HG02938 (cell line): ENCODE data around the gene FAM83D.
"Not testable (repeated sequence)": the region's sequence is repeated elsewhere in the genome, so short reads cannot be mapped to it uniquely, and the experiment has no call there.

Source experiments
- ATAC-seq: cut with Tn5 transposase; IDR thresholded peaks from one replicate; pipeline ENCODE4 v1.9.1; 2021; ENCODE audit warnings: mild to moderate bottlenecking, moderate library complexity; ENCODE audit not compliant: unreplicated experiment

The FAM83D gene

DNA sequence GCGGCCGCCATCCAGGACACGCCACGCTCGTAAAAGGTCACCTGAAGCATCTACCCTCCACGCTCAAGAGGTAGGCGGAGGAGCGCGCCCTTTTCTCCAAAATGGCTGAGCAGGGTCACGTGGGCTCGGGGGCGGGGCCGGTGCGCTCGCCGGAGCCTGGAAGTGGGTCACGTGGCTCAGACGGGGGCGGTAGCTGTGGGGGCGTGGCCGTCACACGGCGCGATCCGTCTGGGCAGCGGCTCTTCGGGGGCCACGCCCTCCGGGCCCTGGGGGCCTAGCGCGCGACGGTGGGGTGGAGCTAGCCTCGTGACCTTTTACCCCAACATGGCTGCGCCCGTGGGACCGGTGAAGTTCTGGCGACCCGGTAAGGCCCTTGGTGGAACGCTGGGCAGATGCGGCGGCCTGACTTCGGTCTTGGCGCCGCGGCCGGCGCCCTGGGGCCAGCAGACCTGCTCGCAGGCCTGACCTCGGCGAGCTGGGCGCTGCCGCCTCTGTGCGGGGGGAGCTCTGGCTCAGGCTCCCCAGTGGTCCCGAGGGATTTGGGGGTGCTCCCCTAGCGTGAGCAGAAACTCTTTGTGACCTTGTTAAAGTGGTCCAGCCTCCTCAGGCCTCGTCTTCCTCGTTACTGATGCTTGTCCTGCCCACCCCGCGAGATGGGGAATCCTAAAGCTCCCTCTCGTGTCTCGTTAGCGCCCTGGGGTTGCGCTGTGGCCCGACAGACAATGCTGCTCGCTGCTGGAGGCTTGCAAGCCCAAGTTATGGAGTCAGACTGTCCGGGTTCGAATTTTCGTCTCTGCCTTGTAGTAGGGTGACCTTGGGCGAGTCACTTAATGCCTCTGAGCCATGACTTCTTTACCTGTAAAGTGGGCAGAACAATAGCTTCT is 36.1 kb downstream of the FAM83D start, which contains the start of gene DHX35:
DHX35 (plus strand) TSS at position 301 of the 884 bp plus-strand sequence; CDS start at position 325, 24 bp downstream.
- ATAC-seq: peak; percentile 90

DNA sequence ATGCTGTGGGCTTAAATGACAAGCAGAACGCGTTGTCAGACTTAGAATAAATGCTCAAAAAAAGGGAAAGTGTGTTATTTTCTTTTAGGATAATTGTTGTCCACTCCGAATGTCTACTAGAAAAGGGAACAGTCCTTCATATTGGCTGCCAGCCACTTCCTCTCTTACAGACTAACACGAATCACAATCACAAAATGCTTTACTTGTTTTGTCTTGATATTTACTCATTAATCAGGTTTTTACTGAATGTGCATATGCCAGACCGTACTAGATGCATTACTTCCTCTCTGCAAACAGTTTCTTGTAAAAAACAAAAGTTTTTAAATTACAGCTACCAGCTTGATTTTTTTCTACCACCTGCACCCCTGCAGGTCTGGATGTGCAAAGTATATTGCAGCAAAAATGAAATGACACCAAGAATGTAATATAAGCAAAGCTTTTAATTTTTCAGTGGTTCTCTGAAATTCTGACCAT is 36.7 kb downstream of the FAM83D start:
- no peak for ATAC-seq

DNA sequence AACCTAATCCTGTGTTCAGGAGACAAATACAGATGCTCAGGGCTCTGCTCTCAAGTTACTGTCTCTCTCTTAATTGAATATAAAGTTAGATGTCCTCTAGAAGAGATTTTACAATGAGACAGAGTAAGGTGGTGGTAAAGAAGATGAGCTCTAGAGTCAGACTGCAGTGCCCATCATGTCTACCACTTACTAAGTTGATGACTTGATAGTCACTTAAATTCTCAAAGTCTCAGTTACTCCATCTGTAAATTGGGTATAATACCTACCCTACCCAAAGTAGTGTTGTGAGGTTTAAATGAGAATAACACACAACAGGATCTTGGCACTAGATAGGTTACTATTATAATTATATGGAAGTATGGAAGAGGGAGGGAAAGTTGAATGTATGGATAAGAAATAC is 37.5 kb downstream of the FAM83D start:
- ATAC-seq: no peak

DNA sequence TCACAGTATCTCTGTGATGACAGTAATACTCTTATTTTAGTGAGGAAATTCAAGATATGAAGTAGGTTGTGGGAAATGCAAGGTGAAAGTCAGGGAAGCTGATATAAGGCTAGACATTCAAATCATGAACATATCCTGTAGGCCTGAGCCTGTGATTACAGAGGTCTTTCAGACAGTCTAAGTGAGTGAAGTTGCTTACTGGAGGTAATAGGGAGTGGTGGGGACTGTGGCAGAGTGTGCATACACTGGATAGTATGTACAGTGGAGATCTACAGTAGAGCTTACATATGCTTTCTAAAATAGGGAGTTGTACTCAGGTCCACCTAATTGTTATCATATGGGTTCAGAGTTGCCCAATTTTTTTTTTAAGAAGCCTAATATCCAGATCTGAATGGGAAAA is 39.0 kb downstream of the FAM83D start:
- no peak for ATAC-seq

DNA sequence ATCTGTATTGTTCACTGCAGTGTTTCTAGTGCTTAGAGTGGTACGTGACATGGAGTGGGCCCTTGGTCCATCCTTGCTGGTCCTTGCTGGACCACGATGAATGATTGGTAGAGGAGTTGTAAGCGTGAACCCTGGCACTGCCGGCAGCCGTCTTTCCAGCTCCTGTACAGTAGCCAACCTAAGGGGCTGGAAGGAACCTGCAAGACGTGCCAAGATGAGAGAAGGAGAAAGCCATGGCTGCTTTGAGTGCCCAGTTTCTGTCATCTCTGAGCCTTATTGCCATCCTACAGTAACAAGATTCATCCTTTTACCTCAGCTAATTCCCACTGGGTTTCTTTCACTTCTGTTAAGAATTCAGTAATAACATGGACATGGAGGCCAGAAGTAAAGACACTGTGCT is 41.9 kb downstream of the FAM83D start:
- no peak for ATAC-seq

DNA sequence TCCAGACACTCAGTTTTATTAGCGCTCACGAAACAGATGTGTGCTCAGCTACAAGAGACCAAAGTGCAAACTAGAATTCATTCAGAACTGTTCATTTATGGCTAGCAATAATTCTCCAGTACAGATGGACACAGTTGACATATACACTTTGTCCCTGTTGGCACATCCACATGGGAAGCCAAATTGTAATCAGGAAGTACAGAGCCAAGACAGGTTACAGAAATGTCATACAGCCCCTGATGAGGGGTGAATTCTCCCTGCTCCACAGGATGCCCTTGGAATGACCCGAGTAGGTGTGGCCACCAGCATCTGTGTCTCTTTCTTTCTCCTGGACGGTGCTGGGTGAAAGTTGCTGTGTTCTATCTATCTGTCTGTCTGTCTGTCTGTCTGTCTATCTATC is 43.5 kb downstream of the FAM83D start:
- no peak for ATAC-seq

DNA sequence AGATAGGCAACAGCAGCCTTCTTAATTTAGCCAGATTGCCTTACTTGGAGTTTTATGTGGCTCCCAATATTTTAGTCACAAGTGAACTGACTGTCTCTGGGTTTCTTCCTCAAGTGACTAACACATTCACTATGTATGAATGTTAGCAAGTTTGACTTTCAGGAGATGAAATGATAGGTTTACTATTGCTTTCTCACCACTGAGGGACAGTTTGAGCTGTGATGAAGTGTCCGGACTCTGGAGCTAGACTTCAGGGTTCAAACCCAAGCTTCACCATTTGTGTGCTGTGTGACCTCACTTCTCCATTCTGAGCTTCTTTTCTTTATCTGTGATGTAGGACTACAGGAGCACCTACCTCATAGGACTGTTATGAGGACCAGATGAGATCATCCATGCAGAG is 44.1 kb downstream of the FAM83D start:
- ATAC-seq: no peak

DNA sequence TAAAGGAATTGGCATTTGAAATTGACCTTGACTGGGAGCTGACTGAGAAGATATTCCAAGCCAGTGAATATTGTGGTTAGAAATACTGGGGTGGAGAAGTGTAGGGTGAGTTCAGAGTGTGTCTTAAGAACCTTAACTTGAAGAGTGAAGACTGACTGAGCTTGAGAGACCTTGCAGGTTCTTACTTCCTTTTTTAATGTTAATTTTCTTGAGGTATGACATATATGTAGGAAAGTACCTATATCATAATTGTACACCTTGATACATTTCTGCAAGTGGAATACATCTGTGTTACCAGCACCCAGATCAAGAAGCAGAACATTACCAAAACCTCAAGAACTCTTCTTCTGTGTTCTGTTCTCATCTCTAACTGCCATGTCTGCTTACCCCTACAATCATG is 46.9 kb downstream of the FAM83D start:
- ATAC-seq: no peak

DNA sequence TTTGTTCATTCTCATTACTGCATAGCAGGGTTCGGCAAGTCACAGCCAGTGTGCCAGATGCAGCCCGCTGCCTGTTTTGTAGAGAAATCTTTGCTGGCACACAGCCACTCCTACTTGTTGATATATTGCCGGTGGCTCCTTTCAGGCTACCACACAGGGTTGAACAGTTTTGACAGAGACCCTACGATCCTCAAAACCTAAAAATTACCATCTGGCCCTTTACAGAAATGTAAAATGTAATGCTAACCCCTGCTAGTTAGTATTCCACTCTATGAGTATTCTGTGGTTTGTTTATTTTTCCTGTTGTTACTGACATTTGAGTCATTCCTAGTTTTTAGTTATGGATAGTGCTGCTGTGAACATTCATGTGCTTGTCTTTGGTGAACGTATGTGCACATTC is 47.4 kb downstream of the FAM83D start:
- ATAC-seq: no peak

DNA sequence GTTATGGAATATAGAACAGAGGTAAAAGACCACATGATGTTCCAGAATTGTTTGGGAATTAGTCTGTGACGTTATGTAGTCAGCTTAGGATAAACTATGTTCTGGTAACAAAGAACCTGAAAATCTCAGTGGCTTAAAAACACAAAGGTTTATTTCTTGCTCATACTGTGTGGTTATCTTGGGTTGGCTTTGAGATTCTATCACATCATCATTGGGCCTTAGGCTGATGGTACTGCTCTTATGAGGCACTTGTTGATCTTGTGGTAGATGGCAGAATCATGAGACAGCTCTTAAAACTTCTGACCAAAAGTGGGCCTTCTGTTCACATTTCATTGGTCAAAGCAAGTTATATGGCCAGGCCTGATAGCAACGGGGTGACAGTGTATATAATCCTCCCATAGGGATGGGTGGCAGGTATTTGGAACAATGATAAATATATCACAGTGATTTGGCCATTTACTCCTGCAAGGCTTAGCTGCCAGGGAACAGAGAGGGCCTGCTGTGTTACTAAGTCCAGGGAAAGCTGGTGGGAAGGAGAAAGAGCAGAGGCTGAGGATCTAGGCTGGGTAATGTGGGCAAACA is 49.4 kb downstream of the FAM83D start:
- ATAC-seq: no peak

DNA sequence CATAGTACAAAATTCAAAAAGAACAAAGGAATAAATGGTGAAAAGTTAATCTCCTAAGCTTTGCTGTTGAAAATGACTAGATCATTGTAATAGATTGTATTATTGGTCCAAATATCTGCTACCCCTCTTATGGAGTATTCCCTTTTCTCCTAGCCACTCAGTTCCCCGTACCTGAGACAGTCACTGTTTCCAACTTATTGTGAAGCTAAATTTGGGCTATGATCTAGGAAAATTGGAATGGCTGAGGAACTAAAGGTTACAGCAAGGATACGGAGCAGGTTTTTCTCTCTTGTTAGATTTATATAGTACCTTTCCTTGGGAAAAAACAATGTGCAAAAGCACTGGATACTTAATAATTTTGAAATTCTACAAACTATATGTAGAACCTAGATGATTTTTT is 53.2 kb downstream of the FAM83D start:
- no peak for ATAC-seq

DNA sequence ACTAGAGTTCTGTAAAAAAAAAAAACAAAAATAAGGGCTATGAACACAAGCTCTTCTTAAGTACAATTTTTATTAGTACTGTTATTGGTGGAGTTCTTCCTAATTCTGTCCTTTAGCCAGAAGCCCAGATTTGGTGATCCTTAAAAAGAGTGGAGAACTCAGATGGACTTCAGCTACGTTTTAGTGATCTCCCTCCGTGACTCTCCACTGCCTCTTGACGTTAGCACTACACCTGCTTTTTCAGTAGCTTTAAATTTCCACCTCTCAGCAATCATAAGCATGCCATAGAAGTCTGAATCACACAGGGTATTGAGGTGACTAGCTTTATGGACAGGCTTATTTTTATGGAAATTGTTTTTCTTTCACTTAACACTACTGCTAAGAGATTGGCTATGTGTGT is 53.6 kb downstream of the FAM83D start:
- no peak for ATAC-seq

DNA sequence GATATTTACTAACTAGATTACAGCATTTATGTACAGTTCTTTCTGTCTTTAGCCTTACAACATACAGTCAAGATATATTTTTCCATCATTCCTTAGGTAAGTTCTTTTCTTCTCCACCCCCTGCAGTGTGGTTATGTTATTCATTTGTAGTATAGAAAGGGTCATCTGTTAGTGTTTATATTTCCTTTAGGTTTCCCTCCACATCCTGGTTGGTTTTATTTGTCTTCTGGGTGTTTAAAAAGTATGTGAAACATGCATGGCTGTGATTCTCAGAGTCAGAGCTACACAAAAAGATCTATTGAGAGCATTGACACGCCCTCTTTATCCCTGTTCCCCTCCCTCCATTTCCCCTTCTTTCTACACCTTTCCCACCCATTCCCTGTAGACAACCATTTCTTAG is 56.1 kb downstream of the FAM83D start:
- no peak for ATAC-seq

DNA sequence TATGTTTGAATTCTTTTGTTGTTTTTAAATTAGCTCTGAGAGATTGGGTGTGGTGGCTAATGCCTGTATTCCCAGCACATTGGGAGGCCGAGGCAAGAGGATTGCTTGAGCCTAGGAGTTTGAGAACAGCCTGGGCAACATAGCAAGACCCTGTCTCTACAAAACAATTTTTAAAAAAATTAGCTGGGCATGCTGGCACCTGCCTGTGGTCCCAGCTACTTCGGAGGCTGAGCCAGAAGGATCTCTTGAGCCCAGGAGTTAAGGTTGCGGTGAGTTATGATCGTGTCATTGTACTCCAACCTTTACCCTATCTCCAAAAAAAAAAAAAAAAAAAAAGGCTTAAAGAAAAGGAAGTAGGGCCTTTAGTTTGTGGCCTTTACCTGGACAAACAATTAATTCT is 58.8 kb downstream of the FAM83D start:
- no peak for ATAC-seq

DNA sequence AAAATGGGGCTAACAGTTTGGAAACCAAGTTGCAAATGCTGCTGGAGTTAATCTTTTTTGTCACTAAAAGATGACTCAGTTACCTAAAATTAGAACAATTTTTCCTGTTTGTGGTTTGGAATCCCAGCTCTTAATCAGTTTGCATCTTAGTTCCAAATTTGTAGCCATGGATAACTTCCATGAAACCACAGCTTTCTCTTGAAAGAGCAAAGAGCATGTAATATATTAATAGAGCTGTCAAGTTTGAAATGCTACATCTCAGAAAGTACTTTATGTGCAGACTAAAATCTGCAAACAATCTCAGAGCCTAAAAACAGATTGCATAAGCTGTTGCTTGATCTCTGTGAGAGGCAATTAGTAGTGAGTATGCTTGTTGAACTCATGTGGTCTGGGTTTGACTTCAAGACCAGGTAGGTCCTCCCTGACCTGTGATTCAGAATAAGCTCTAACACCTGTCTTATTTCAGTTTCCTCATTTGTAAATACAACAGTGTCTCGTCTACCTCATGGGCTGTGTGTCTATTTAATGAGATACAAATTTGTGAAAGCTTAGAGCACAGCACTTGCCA is 59.5 kb downstream of the FAM83D start:
- no peak for ATAC-seq

DNA sequence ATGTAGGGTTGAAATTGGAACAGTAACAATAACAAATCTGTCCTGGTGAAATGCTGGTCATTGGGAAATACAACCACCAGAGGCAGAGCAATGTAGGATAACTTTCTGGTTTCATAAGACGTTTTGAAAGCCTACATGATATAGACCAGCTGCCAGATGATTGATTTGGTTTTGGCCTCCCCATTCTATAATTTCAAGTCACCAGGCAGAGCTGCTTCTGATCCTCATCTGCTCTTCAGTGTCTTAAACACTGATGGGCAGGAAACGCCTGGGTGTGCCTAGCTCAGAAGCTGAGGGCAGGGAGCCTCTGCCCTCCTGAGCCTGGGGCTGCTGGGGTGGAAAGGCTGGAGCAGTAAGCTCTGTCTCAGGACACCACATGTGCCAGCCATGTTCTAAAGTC is 60.4 kb downstream of the FAM83D start:
- no peak for ATAC-seq

DNA sequence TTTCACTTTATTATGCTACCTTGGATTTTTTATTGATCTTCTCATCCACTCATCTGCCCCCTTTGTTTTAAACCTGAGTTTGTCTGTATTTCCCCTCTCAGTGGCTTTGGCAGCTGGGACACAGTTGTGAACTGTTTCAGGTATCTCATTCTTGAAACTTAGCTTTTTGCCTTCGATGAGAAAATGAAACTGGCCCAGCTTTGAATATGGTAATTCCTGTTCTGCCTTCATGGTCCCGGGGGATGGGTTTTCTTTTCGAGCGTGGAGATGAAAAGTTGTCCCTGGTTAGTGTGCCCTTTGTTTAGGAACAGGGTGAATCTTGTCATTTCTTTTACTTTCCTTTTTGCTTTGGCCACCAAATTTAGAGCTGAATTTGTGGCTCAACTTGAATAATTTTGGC is 61.6 kb downstream of the FAM83D start:
- ATAC-seq: peak; percentile 78

DNA sequence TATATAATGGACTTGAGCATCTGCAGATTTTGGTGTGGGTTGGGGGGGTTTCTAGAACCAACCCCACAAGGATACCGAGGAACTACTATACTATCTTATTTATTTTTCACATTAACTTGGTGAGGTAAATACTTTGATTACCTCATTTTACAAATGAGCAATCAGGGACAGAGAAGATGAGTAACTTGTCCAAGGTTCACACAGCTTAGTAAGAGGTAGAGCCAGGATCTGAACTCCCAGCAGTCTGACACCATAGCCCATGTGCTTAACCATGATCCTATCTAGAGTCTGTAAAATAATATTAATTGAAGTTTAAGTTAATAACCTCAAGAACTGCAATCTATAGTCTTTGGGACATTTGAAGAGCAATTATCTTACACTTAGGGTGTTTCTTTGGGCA is 64.5 kb downstream of the FAM83D start:
- ATAC-seq: no peak

DNA sequence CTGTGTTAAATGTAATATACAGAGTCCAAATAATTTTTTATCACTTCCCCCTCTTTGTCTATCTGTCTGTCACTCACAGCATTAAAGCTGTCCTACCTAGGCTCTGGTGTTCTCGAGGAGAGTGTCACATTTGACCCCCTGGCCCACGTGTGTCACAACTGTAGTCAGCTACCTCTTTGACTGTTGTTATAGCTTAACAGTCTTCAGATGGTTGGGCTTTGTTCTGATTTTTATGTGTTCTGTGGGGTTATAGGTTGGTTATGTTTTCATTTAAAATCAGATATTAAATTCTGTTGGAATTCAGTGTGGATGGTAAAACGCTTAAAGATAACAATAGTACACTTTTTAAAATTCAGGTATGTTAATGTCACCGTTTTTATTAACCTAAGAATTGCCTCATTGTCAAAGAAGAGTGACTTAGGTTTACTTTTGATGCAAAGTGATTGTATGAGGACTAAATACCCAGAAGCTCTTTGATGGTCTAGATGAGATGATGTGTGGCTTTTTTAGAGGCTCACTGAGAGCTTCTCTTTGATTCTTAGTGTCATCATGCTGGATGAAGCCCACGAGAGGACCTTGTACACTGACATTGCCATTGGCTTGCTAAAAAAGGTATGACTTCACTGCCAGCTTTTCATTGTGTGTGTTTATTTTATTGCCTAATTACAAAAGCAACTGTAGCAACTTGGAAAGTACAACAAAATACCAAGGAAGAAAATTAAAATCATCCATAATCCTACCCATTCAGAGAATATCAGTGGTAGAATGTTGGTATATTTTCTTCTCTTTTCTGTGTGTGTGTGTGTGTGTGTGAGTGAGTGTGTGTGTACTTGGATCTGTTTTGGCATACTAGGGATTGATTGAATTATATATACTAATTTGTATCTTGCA is 65.8 kb downstream of the FAM83D start:
- no peak for ATAC-seq

DNA sequence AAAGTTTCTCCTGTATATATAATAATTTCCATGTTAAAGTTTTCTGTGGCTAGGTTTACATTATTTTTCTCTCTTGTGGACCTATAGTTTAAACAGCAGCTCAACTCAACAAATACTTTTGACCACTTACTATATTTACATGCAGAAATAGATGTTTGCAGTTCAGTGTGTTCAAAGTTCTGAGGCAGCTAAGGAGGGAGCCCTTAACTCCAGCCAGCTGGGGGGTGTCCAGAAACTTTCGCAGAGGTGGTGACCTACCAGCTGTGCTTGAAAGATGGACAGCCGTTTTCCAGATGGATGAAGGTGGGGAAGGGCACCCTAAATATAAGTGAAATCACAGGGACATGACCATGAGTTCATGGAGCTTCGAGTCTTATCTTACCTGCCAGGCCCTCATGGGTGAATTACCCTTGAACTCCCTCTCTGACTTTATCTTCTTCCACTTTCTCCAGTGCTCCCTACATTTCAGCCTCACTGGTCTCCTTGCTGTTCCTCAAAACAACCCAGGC is 69.4 kb downstream of the FAM83D start:
- no peak for ATAC-seq

DNA sequence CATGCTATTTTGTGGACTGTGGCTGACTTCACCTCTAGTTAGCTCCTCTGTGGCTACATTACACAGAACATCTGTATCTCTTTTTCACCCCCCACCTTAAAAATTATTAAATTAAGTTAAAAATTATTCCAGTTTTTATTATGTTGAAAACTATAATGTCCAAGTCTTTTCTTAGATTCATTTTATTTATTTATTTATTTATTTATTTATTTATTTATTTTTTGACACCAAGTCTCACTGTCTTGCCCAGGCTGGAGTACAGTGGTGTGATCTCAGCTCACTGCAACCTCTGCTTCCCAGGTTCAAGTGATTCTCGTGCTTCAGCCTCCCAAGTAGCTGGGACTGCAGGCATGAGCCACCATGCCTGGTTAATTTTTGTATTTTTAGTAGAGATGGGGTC is 70.6 kb downstream of the FAM83D start:
- not testable (repeated sequence) for ATAC-seq
